Keratinocyte (primary cell): ENCODE measurements around the gene PDE10A. TPM values are rescaled to one million over a fixed set of nuclear protein-coding genes. Genes with fewer than 3 reads are reported as not detected.

Experiments
- DNase-seq: peaks from one replicate; pipeline ENCODE4 v3.0.0-alpha.2; 2011; ENCODE audit warnings: low read depth, missing footprints, low spot score
- FAIRE-seq: peaks from 2 replicates; lab custom pipeline; 2011; peaks lifted over from hg19 to GRCh38; lab: Jason Lieb, UNC
- H2AFZ ChIP-seq: 2 replicates; pipeline ENCODE4 v1.6.0; 2012; ENCODE audit warnings: low read length, control low read depth, inconsistent platforms; ENCODE audit not compliant: control insufficient read depth
- H3K27ac ChIP-seq: 2 replicates; pipeline ENCODE4 v1.5.1; 2011; ENCODE audit warnings: low read length; ENCODE audit not compliant: control insufficient read depth, insufficient read depth
- H3K27me3 ChIP-seq: 3 replicates; pipeline ENCODE4 v1.6.0; 2011; ENCODE audit warnings: low read length; ENCODE audit not compliant: control insufficient read depth, insufficient read depth; ENCODE audit errors: extremely low read depth
- H3K36me3 ChIP-seq, 2 experiments: 2 replicates in 1 of 2; 3 replicates in 1 of 2; pipeline ENCODE4 v1.5.1; 2011; ENCODE audit warnings: low read length in 2 of 2, mild to moderate bottlenecking in 1 of 2; ENCODE audit not compliant: control insufficient read depth in 2 of 2, insufficient read depth in 2 of 2; ENCODE audit errors: extremely low read depth in 1 of 2
- H3K4me1 ChIP-seq: 3 replicates; pipeline ENCODE4 v1.5.1; 2011; ENCODE audit warnings: low read length; ENCODE audit not compliant: control insufficient read depth, insufficient read depth; ENCODE audit errors: extremely low read depth
- H3K4me2 ChIP-seq: 3 replicates; pipeline ENCODE4 v1.6.0; 2011; ENCODE audit warnings: low read depth, low read length; ENCODE audit not compliant: control insufficient read depth, insufficient read depth; ENCODE audit errors: extremely low read depth
- H3K4me3 ChIP-seq, 3 experiments: fragments of 200-600 bp in 1 of 3; sonication (generic) in 1 of 3; 2 replicates in 2 of 3; 3 replicates in 1 of 3; pipeline ENCODE4 v1.5.1; 2011 to 2016; ENCODE audit warnings: low read length in 3 of 3, mild to moderate bottlenecking in 3 of 3, control low read depth in 2 of 3, inconsistent platforms in 1 of 3, low read depth in 1 of 3, mixed read lengths in 1 of 3, mixed run types in 1 of 3, moderate library complexity in 1 of 3; ENCODE audit not compliant: control insufficient read depth in 2 of 3, insufficient read depth in 2 of 3; ENCODE audit errors: extremely low read depth in 1 of 3
- H3K79me2 ChIP-seq: 2 replicates; pipeline ENCODE4 v1.6.0; 2012; ENCODE audit warnings: low read length; ENCODE audit not compliant: control insufficient read depth, insufficient read depth
- H3K9ac ChIP-seq: 3 replicates; pipeline ENCODE4 v1.6.0; 2011; ENCODE audit warnings: low read length; ENCODE audit not compliant: control insufficient read depth, insufficient read depth; ENCODE audit errors: extremely low read depth
- H3K9me1 ChIP-seq: 3 replicates; pipeline ENCODE4 v1.6.0; 2011; ENCODE audit warnings: low read length; ENCODE audit not compliant: control insufficient read depth, insufficient read depth; ENCODE audit errors: extremely low read depth
- H3K9me3 ChIP-seq: 2 replicates; pipeline ENCODE4 v1.5.1; 2012; ENCODE audit warnings: low read depth, low read length; ENCODE audit not compliant: control insufficient read depth
- H4K20me1 ChIP-seq: 3 replicates; pipeline ENCODE4 v1.6.0; 2011; ENCODE audit warnings: low read length; ENCODE audit not compliant: control insufficient read depth, insufficient read depth; ENCODE audit errors: extremely low read depth
- EZH2 ChIP-seq: IDR thresholded peaks from one replicate; pipeline ENCODE4 v1.6.1; 2012; ENCODE audit warnings: inconsistent platforms, mild to moderate bottlenecking, low read length, moderate library complexity
- dilution Hi-C: fragments of 300-500 bp; cut with MboI; formaldehyde crosslinking; loops from one replicate; pipeline ENCODE4 v1.7.0; 2020; ENCODE audit warnings: low sequenced_read_pairs; ENCODE audit not compliant: extremely low pct_ligation_motif_present
- polyA plus RNA-seq, 5 experiments: library from polyadenylated mRNA; depleted of rRNA in 3 of 5; stranded (reverse) in 3 of 5; stranded (forward) in 1 of 5; unstranded in 1 of 5; fragments of >200 nt; gene quantifications; 1 replicate in 1 of 5; 2 replicates in 3 of 5; 3 replicates in 1 of 5; pipeline versions ENCODE4 v1.2.1 to v1.2.3, GENCODE V29; 2011 to 2012; ENCODE audit warnings: missing spikeins in 2 of 5, low read depth in 1 of 5, low replicate concordance in 1 of 5
- TF ChIP-seq, protein P1 (sequence below), 3 experiments: IDR thresholded peaks in 1 of 3; conservative IDR thresholded peaks in 1 of 3; optimal IDR thresholded peaks in 1 of 3; 2 replicates in 2 of 3; 3 replicates in 1 of 3; pipeline versions ENCODE3 to v1.5.1; 2011; ENCODE audit warnings: low read length in 3 of 3, mild to moderate bottlenecking in 3 of 3, moderate library complexity in 2 of 3, control low read depth in 1 of 3, inconsistent platforms in 1 of 3; ENCODE audit not compliant: insufficient read depth in 2 of 3; ENCODE audit errors: extremely low read depth in 1 of 3

The PDE10A gene
- polyA plus RNA-seq, 1 donor (not counting 4 experiments of a cell fraction or from before 2014, with no cell fraction given), result not detected

DNA sequence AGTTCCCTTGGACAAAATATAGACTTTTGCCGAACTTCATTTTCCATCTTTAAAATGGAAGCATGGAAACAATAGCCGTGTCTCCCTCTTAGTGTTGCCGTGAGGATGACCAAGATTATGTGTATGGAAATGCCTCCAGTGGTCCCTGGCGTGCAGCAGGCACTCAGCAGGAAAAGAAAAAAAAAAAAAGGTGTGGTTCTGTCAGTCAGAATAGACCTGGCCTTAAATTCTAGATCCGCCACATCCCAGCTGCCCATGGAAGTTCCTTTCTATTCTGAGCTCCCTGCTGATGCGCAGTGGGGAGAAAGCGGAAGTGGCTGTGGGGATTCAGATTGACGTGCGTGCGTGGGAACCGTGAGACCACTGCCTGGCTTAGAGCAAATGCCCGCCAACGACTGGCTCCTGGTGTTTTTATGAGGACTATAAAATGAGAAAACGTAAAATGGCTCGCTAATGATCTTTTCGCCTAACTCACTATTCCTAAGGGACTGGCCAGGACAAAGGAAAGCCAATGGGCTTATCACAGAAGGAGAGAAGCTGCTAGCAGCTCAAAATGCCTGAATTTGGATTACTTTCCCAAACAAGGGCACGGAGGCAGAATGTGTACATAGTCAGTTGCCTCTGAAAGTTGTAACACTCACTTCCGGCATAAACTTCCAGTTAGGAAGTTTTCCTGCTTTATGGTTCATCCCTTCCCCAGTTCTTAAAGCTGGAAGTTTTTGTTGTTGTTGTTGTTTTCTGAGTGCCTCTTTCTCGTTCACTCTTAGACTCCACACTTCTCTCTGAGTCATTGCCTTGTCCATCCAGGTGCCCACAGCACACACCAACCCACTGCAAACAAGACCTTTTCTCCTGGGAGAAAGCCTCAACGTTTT, 11.4 kb upstream of the PDE10A start:
- Histone ChIP-seq H3K4me3 (no peak overlapping the region), H3K4me1 (no peaks in the 10 kb centered on the region), H3K27me3 (no peaks in the 10 kb centered on the region), H3K79me2 (no peaks in the 10 kb centered on the region), H2AFZ (no peak overlapping the region), H3K9me1 (no peaks in the 10 kb centered on the region), H3K27ac (no peak overlapping the region), H3K4me2 (no peak overlapping the region), H3K9me3 (no peaks in the 10 kb centered on the region), H4K20me1 (no peaks in the 10 kb centered on the region), H3K36me3 (no peaks in the 10 kb centered on the region), H3K9ac (no peak overlapping the region)
- dilution Hi-C loops, result no loop called here
- FAIRE-seq (no peak), DNase-seq (no peak)
- no peak for TF ChIP-seq EZH2
- TF ChIP-seq, protein P1, sequence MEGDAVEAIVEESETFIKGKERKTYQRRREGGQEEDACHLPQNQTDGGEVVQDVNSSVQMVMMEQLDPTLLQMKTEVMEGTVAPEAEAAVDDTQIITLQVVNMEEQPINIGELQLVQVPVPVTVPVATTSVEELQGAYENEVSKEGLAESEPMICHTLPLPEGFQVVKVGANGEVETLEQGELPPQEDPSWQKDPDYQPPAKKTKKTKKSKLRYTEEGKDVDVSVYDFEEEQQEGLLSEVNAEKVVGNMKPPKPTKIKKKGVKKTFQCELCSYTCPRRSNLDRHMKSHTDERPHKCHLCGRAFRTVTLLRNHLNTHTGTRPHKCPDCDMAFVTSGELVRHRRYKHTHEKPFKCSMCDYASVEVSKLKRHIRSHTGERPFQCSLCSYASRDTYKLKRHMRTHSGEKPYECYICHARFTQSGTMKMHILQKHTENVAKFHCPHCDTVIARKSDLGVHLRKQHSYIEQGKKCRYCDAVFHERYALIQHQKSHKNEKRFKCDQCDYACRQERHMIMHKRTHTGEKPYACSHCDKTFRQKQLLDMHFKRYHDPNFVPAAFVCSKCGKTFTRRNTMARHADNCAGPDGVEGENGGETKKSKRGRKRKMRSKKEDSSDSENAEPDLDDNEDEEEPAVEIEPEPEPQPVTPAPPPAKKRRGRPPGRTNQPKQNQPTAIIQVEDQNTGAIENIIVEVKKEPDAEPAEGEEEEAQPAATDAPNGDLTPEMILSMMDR (optimal IDR thresholded peaks at IDR 0.05 in 1 of 3, IDR thresholded peaks at IDR 0.05 in 1 of 3, conservative IDR thresholded peaks at IDR 0.05 in 1 of 3; ENCODE audit: extremely low read depth in 1 of 3, insufficient read depth in 2 of 3, low read length in 3 of 3), result no peak

DNA sequence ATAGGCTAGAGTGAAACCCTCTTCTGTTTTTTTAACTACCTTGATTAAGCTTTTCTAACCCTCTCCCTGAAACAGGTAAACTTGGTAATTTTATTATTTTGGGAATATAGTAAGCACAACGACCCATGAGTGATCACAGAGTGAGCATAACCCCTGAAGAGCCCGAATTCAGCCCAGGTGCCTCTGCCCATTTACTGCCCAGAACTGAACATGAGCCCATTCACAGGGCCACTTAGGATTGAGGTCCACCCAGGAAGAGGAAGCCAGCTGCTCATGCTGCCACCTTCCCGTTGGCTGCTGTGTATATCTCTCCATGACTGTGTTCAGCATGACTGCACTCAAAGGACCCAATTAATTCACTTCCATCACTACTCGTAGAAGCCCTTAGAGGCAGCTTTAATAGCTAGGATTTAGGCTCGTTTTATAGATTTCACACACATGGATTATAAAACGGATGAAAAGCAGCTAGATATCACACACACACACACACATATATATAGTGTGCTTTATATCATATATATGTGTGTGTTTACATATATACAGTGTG, 8.3 kb upstream of the PDE10A start:
- Histone ChIP-seq H3K27me3 (peaks cover 2% of the 10 kb centered on the region), H2AFZ (no peak overlapping the region), H3K27ac (no peak overlapping the region), H3K9me1 (no peaks in the 10 kb centered on the region), H3K79me2 (no peaks in the 10 kb centered on the region), H3K9ac (no peak overlapping the region), H3K4me3 (no peak overlapping the region), H3K9me3 (no peaks in the 10 kb centered on the region), H3K36me3 (no peaks in the 10 kb centered on the region), H4K20me1 (no peaks in the 10 kb centered on the region), H3K4me2 (no peak overlapping the region), H3K4me1 (no peaks in the 10 kb centered on the region)
- DNase-seq, result no peak
- dilution Hi-C loops, result no loop called here
- no peak for FAIRE-seq
- TF ChIP-seq, protein P1 (optimal IDR thresholded peaks at IDR 0.05 in 1 of 3, IDR thresholded peaks at IDR 0.05 in 1 of 3, conservative IDR thresholded peaks at IDR 0.05 in 1 of 3; ENCODE audit: extremely low read depth in 1 of 3, insufficient read depth in 2 of 3, low read length in 3 of 3), result no peak
- TF ChIP-seq EZH2, result no peak
